Measurements from ENCODE around the gene CACNB3. TPM values are rescaled to one million over a fixed set of nuclear protein-coding genes. Genes with fewer than 3 reads are reported as not detected.

Gene CACNB3
- total and polyA plus RNA-seq, 9 of the 15 experiments (the other 6 are each of a cell fraction or from before 2014, with no cell fraction given) = 0.24 to 2.0 (median 1.5) TPM

- peak in 1 of 2 experiments; percentile 91; a peak in 2 of 4 replicates for TF ChIP-seq ZNF639 (CRISPR knock-in tag; conservative IDR thresholded peaks at IDR 0.05 in 1 of 2, IDR thresholded peaks at IDR 0.05 in 1 of 2)
- TF ChIP-seq RFX5 (IDR thresholded peaks at IDR 0.05; ENCODE audit: low read depth, low read length) = no peak
- TF ChIP-seq MIER1 (IDR thresholded peaks at IDR 0.05; ENCODE audit: low read depth) = no peak
- TF ChIP-seq HDAC2 (IDR thresholded peaks at IDR 0.05) = peak; percentile 49; the same call in 1 of the 2 replicates
- peak in 1 of 2 experiments; percentile 14; a peak in 1 of 3 replicates for TF ChIP-seq CBX3 (IDR thresholded peaks at IDR 0.05; ENCODE audit: borderline replicate concordance in 1 of 2, low read length in 2 of 2)
- no peak for TF ChIP-seq RFX1 (IDR thresholded peaks at IDR 0.05)
- TF ChIP-seq SMARCC2 (IDR thresholded peaks at IDR 0.05; ENCODE audit: low read depth) = no peak
- TF ChIP-seq MITF (IDR thresholded peaks at IDR 0.05) = no peak
- TF ChIP-seq TRIM28 (IDR thresholded peaks at IDR 0.05) = no peak
- TF ChIP-seq ZC3H11A (IDR thresholded peaks at IDR 0.05; ENCODE audit: low read depth, low read length) = peak; percentile 25; the same call in 1 of the 2 replicates
- TF ChIP-seq VEZF1 (CRISPR knock-in tag; IDR thresholded peaks at IDR 0.05) = peak; percentile 100
- no peak for TF ChIP-seq ILK (tag; IDR thresholded peaks at IDR 0.05; ENCODE audit: borderline replicate concordance, low read depth)
- TF ChIP-seq ATF4 (CRISPR knock-in tag; IDR thresholded peaks at IDR 0.05) = peak; percentile 79
- no peak for TF ChIP-seq KAT8 (IDR thresholded peaks at IDR 0.05; ENCODE audit: low read depth)
- peak; percentile 34; the same call in 1 of the 2 replicates for TF ChIP-seq CTBP1 (IDR thresholded peaks at IDR 0.05; ENCODE audit: borderline replicate concordance)
- no peak for TF ChIP-seq MAFG (tag; conservative IDR thresholded peaks at IDR 0.05)
- no peak for TF ChIP-seq FOXP4 (CRISPR knock-in tag; IDR thresholded peaks at IDR 0.05; ENCODE audit: borderline replicate concordance)
- no peak for TF ChIP-seq ZNF253 (CRISPR knock-in tag; conservative IDR thresholded peaks at IDR 0.05)
These were observed 33.8 kb downstream of the CACNB3 start, which contains the start of gene DDX23 (continued) for GRCh38 chr12:48851883-48852733.
